ENCODE data around the gene CEP131. TPM values are rescaled to one million over a fixed set of nuclear protein-coding genes. Genes with fewer than 3 reads are reported as not detected.
"Not testable (repeated sequence)": the region's sequence is repeated elsewhere in the genome, so short reads cannot be mapped to it uniquely, and the experiment has no call there.

The CEP131 gene
- total and polyA plus RNA-seq, 5 experiments from 2014 or later: 1.1 to 12.0 (median 4.4) TPM

- Mint-ChIP-seq H3K27me3 (peaks cover 0 to 13% (median 1%) of the 10 kb centered on the region in 5 donors), H3K4me3 (no peak overlapping the region), H3K9me3 (no peaks in the 10 kb centered on the region), H3K27ac (no peak overlapping the region), H3K4me1 (peaks cover 0 to 11% (median under 1%) of the 10 kb centered on the region in 4 donors), H3K36me3 (no peaks in the 10 kb centered on the region)
- ATAC-seq: no peak
- POLR2A ChIA-PET: no interaction called here
- no peak for DNase-seq
Observed at GRCh38 chr17:81150377-81151077, 72.2 kb downstream of the CEP131 start.

GRCh38 chr17:81148986-81149533 is 73.7 kb downstream of the CEP131 start:
- POLR2A ChIA-PET: no interaction called here
- H3K27ac Mint-ChIP-seq: no peak overlapping the region

GRCh38 chr17:81148571-81148970 is 74.2 kb downstream of the CEP131 start:
- H3K4me1 Mint-ChIP-seq: peaks cover 0 to 11% (median 3%) of the 10 kb centered on the region in 4 donors
- no peak overlapping the region for H3K27ac Mint-ChIP-seq
- H3K36me3 Mint-ChIP-seq: no peaks in the 10 kb centered on the region
- H3K27me3 Mint-ChIP-seq: peaks cover 0 to 13% (median 1%) of the 10 kb centered on the region in 5 donors
- H3K4me3 Mint-ChIP-seq: no peak overlapping the region
- DNase-seq: no peak
- POLR2A ChIA-PET: interaction anchor here (0.7 kb wide), 1 partner anchor 299 kb away, joined by 5 read pairs; no protein-coding TSS in a partner anchor
- no peak for ATAC-seq
- H3K9me3 Mint-ChIP-seq: no peaks in the 10 kb centered on the region

More at GRCh38 chr17:81148986-81149533, 73.7 kb downstream of the CEP131 start:
- Mint-ChIP-seq H3K36me3 (no peaks in the 10 kb centered on the region), H3K27me3 (peaks cover 0 to 13% (median 1%) of the 10 kb centered on the region in 5 donors), H3K4me3 (no peak overlapping the region), H3K9me3 (no peaks in the 10 kb centered on the region), H3K4me1 (peaks cover 0 to 11% (median under 1%) of the 10 kb centered on the region in 4 donors)
- ATAC-seq (no peak), DNase-seq (no peak)

GRCh38 chr17:81147701-81148100 is 75.1 kb downstream of the CEP131 start:
- Mint-ChIP-seq H3K4me1 (peaks cover 0 to 12% (median 4%) of the 10 kb centered on the region in 4 donors), H3K4me3 (no peak overlapping the region), H3K9me3 (no peaks in the 10 kb centered on the region), H3K27ac (no peak overlapping the region), H3K27me3 (peaks cover 0 to 13% (median 1%) of the 10 kb centered on the region in 5 donors), H3K36me3 (no peaks in the 10 kb centered on the region)
- DNase-seq (no peak), ATAC-seq (no peak)
- POLR2A ChIA-PET: interaction anchor here (0.7 kb wide), 1 partner anchor 300 kb away, joined by 5 read pairs; no protein-coding TSS in a partner anchor

GRCh38 chr17:81146208-81146607 is 76.6 kb downstream of the CEP131 start:
- H3K27ac Mint-ChIP-seq, H3K4me3 Mint-ChIP-seq, POLR2A ChIA-PET, H3K36me3 Mint-ChIP-seq, H3K9me3 Mint-ChIP-seq, ATAC-seq, DNase-seq: not testable (repeated sequence)
- Mint-ChIP-seq H3K27me3 (peaks cover 0 to 17% (median 1%) of the 10 kb centered on the region in 5 donors), H3K4me1 (peaks cover 0 to 10% (median 4%) of the 10 kb centered on the region in 4 donors)

- Mint-ChIP-seq H3K4me1 (peaks cover 0 to 7% (median 2%) of the 10 kb centered on the region in 4 donors), H3K27ac (no peak overlapping the region), H3K36me3 (no peaks in the 10 kb centered on the region), H3K9me3 (no peaks in the 10 kb centered on the region), H3K4me3 (no peak overlapping the region), H3K27me3 (peaks cover 0 to 9% (median 1%) of the 10 kb centered on the region in 5 donors)
- POLR2A ChIA-PET: no interaction called here
- no peak for DNase-seq
- no peak for ATAC-seq
Observed at GRCh38 chr17:81144423-81144781, 78.4 kb downstream of the CEP131 start.

- no peak overlapping the region for H3K27ac Mint-ChIP-seq
- DNase-seq (peak in 1 of 10 donors; percentile 1), ATAC-seq (no peak)
- H3K9me3 Mint-ChIP-seq: no peaks in the 10 kb centered on the region
- H3K36me3 Mint-ChIP-seq: no peaks in the 10 kb centered on the region
- H3K4me3 Mint-ChIP-seq: no peak overlapping the region
- H3K27me3 Mint-ChIP-seq: peaks cover 0 to 7% (median 0%) of the 10 kb centered on the region in 5 donors
- H3K4me1 Mint-ChIP-seq: peaks cover 0 to 12% (median under 1%) of the 10 kb centered on the region in 4 donors
- POLR2A ChIA-PET: no interaction called here
Observed at GRCh38 chr17:81143717-81144422, 78.9 kb downstream of the CEP131 start.

- DNase-seq: no peak
- Mint-ChIP-seq H3K36me3 (no peaks in the 10 kb centered on the region), H3K4me1 (peaks cover 0 to 19% (median 4%) of the 10 kb centered on the region in 4 donors), H3K9me3 (no peaks in the 10 kb centered on the region), H3K27me3 (peaks cover 0 to 3% (median 0%) of the 10 kb centered on the region in 5 donors), H3K27ac (no peak overlapping the region), H3K4me3 (no peak overlapping the region)
- POLR2A ChIA-PET: no interaction called here
- ATAC-seq: no peak
Observed at GRCh38 chr17:81143200-81143527, 79.6 kb downstream of the CEP131 start.

GRCh38 chr17:81142301-81143199 is 80.2 kb downstream of the CEP131 start:
- DNase-seq (peak; percentile 32 to 82 (median 56)), ATAC-seq (peak; percentile 73 to 87)
- peaks cover 0 to 24% (median 5%) of the 10 kb centered on the region in 4 donors for H3K4me1 Mint-ChIP-seq
- H3K36me3 Mint-ChIP-seq: no peaks in the 10 kb centered on the region
- no peak overlapping the region for H3K4me3 Mint-ChIP-seq
- peaks cover 0 to 3% (median 0%) of the 10 kb centered on the region in 5 donors for H3K27me3 Mint-ChIP-seq
- no peaks in the 10 kb centered on the region for H3K9me3 Mint-ChIP-seq
- no peak overlapping the region for H3K27ac Mint-ChIP-seq
- POLR2A ChIA-PET: no interaction called here

- Mint-ChIP-seq H3K27ac (no peak overlapping the region), H3K9me3 (no peaks in the 10 kb centered on the region), H3K36me3 (no peaks in the 10 kb centered on the region), H3K4me1 (peaks cover 0 to 24% (median 5%) of the 10 kb centered on the region in 4 donors), H3K27me3 (peaks cover 0 to 3% (median 0%) of the 10 kb centered on the region in 5 donors), H3K4me3 (no peak overlapping the region)
- POLR2A ChIA-PET: no interaction called here
- DNase-seq: no peak
- ATAC-seq: no peak
Observed at GRCh38 chr17:81140695-81141094, 82.1 kb downstream of the CEP131 start.

- Mint-ChIP-seq H3K4me1 (peaks cover 0 to 24% (median 5%) of the 10 kb centered on the region in 4 donors), H3K36me3 (no peaks in the 10 kb centered on the region), H3K4me3 (no peak overlapping the region), H3K9me3 (no peaks in the 10 kb centered on the region), H3K27ac (no peak overlapping the region), H3K27me3 (peaks cover 0 to 3% (median 0%) of the 10 kb centered on the region in 5 donors)
- ATAC-seq: no peak
- no peak for DNase-seq
- POLR2A ChIA-PET: no interaction called here
Observed at GRCh38 chr17:81140018-81140417, 82.7 kb downstream of the CEP131 start.
